Endothelial cell of hepatic sinusoid (primary cell): ENCODE measurements around the gene GABRG3.

Source experiments
- in situ Hi-C: cut with HindIII; loops from 2 replicates; pipeline ENCODE4 v1.10.0; 2017; ENCODE audit warnings: low sequenced_read_pairs

Gene GABRG3

DNA sequence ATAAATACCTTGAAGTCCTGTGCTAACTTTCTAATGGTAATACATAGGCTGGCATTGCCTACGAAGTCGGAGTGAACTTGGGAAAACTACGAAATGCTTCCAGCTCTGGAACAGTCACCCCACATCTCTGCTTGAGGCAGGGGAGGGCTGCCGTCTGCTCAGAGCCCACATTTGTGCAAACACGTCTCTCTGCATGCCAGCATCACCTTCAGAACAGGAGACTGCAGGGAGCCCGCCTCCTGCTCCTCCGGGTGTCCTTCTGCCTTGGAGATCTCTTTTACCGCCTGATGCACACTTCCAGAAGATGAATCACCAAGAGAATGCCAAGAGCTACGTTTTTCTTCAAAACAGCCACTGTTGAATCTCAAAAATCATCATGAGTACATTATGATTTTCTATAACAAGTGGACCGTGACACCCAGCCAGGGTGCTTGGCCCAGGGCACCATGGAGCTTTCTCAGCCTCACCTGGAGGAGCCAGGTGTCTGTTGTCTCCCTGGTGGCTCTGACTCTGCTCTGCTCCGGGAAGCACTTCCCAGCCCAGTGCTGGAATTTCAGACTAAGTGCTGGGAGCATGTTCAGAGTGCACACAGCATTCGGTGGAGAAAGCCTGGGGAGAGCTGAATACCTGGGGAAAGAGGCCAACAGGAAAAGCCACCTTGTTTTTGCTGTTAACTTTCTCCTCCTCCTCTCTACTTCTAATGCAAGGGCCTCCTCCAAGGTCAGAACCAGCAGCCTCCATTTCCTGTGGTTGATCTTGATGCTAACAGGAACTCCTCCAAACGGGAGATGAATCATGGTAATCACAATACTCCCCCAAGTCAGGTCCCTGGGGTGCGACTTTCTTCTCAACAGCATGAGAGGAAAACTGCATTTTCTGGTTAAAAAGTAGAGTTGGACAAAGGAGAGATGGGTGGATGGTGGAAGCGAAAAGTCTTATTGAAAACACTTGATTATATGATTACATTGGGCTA lies 467.7 kb downstream of the GABRG3 start:
- in situ Hi-C loops: no loop called here

GRCh38 chr15:27441120-27441519 lies 470.1 kb downstream of the GABRG3 start:
- in situ Hi-C loops: no loop called here

DNA sequence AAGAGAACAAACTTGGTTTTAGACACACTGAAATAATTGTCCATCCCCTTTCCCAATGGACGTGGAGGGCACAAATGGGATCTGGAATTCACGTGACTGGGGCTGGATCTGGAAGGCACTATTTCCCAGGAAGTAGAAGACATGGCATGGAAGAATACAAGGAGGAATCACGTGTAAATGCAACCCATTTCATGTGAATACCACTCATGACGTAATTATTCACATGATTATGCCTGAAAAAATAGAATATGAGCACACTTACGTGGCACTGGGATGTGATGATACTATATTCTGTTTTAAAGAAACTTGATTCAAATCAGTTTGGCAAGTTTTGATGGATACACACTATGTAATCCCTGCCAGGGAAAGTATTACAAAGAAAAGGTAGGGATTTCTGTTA lies 477.3 kb downstream of the GABRG3 start:
- in situ Hi-C loops: no loop called here

- in situ Hi-C loops: no loop called here
Measured at GRCh38 chr15:27448986-27449385, 478.0 kb downstream of the GABRG3 start.

DNA sequence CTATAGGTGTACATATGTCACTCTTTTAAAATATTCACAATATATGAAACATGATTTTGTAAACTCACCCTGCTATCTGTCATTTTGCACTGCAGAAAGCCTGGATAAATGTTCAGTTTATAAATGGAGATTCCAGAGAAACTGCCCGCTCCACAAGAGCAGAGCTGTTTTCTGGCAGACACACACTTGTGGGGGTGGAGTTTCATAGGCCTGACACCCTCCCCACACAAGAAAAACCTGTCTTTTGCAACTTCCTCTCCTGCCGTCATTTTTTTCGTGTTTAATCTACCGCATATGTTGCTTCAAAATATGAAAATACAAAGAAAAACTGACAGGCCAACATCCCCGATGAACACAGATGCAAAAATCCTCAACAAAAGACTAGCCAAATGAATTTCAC lies 479.0 kb downstream of the GABRG3 start:
- in situ Hi-C loops: no loop called here

DNA sequence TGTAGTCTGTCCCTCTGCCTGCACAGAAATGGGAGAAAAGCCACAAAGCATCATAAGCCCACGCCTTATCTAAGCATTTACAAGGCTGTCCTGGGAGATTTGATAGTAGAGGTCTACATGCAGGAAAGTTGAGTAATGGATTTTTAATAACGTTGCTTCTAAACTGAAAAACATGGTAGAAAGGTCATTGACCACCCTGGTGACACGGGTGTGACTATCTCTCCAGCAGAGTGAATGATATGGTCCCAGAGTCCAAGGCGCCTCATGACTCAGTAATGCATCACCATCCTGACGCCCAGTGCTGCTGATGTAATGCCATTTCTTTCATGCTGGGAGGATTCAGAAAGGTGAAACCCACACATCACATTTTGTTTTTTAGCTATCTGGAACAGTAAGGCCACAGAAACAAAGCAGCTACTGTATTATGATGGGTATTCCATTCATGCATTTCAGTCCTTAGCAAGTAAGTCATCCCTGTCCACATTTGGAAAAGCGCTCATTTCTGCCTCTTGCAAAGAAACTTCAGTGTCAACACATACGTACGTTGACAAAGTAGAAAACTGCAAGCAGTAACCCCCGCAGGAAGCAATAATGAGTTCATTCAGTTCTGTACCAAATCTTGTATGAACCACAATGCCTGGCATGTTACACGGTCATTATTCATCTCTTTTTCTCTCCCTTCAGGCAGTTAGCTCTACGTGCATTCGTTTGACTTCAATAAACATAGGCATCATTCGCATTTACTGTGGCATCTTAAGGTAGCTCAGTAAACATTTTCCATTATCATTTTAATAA lies 483.5 kb downstream of the GABRG3 start:
- in situ Hi-C loops: no loop called here

DNA sequence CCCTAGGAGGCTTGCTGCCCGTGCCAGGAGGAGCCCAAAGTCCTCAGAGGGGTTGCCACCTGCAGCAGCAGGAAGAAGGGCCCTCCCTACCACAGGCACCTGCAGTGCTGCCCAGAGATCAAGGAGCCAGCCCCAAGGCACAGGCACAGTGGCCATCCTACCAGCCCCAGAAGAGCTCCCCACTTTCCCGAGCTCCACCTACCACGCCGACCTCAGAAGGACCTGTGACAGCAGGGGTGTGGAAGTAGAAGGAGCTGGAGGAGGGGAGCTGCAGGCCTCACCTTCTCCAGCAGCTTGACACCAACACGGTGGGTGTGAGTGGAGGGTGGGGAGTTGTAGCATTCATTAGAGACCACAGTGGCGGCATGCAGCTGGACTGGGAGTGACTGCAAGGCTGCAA lies 485.8 kb downstream of the GABRG3 start:
- in situ Hi-C loops: no loop called here

DNA sequence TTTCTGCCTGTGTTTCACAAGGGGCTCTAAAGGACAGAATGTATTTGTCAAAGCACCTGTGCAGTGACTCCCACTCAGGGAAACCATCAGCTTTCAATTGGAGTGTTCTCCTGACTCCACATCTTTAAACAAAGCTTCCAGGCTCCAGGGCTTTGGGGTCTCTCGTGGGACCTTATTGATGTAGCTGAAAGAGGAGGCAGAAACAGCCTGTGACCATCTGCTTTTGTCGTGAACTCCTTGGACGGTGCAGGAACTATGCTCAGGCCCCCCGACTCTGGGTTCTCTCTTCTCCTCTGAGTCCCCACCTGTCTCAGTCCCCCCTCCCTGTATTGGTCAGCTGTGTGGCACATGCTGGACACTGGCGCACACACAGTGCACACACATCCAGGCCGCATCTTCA lies 486.8 kb downstream of the GABRG3 start:
- in situ Hi-C loops: no loop called here

DNA sequence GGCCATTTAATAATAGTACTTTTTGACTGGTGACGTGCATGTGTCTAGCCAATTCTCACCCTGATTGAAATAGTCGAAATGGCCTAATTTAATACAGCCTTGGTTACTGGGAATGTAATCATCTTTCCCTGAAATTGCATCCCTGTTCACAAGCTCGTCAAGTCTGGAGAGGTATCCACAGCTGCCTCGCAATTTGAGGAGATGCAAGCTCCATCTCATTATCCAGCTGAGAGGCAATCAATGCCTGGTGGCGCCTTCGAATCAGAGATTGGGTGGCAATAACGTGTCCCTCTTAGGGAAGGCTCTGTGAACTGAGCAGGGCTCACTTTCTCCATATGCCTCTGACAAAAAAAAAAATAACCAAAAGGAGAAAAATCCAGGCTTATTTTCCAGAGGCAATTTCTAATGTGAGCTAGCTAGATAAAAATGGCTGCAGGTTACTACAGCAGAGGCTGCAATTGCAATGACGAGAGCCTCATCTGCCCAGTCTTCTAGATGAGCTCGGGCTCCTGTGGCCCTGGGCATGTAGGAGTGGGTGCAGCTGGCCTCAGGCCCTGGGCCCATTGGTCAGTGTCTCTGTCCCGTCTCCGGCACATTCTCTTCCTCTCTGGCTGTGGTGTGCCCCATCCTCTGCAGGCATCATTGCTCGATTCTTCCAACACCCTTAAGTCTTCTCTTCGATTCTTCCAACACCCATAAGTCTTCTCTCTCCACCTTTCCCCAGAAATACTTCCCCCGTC lies 487.5 kb downstream of the GABRG3 start:
- in situ Hi-C loops: no loop called here

- in situ Hi-C loops: loop anchor here (5.0 kb wide), 2 partner anchors 73 to 92 kb away; no protein-coding TSS in a partner anchor
Measured at GRCh38 chr15:27459836-27460235, 488.9 kb downstream of the GABRG3 start.

GRCh38 chr15:27461181-27461580 lies 490.2 kb downstream of the GABRG3 start:
- in situ Hi-C loops: loop anchor here (5.0 kb wide), 2 partner anchors 74 to 91 kb away; no protein-coding TSS in a partner anchor

- in situ Hi-C loops: loop anchor here (5.0 kb wide), 2 partner anchors 76 to 89 kb away; no protein-coding TSS in a partner anchor
Measured at GRCh38 chr15:27463525-27464088, 492.6 kb downstream of the GABRG3 start.

- in situ Hi-C loops: loop anchor here (5.0 kb wide), 2 partner anchors 78 to 87 kb away; no protein-coding TSS in a partner anchor
Measured at GRCh38 chr15:27464941-27465612, 494.1 kb downstream of the GABRG3 start.

- in situ Hi-C loops: no loop called here
Measured at GRCh38 chr15:27466758-27467157, 495.8 kb downstream of the GABRG3 start.

GRCh38 chr15:27468151-27468591 lies 497.2 kb downstream of the GABRG3 start:
- in situ Hi-C loops: no loop called here

DNA sequence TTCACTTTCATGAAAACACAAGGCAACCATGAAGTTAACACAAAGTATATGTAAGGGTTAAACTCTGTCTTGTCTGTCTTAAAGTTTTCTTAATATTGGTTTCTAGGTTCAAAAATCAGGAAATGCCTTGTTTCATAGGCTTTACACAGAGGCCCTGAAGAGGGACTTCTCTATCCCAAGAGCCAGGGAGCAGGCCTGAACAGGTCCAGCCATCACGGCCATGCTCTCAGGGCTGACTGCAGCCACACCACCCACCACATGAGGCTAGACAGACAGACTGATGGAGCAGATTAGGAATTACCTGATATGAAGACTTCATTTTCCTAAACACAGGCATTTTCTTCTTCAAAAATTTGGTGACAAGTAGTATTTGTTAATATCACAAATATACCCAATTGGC lies 502.9 kb downstream of the GABRG3 start:
- in situ Hi-C loops: no loop called here

- in situ Hi-C loops: no loop called here
Measured at GRCh38 chr15:27475395-27475794, 504.4 kb downstream of the GABRG3 start.

- in situ Hi-C loops: no loop called here
Measured at GRCh38 chr15:27479296-27480140, 508.5 kb downstream of the GABRG3 start.

DNA sequence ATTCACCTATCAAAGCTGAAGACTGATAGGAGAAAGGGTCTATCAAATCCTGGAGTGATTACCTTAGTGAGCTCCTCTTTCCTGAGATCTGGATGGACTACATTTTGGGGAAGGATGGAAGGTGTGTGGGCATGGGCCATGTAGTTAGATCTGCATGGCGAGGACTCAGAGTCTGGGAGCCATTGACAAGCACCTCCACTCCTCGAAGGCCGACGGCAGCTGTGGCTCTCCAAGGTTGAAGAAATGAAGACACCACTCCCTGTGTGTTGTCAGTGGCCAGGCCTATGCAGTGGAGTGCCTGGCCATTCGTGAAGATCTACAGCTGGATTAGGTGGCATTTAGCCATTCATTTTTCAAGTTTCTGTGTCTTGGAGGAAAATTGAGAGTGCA lies 509.2 kb downstream of the GABRG3 start:
- in situ Hi-C loops: no loop called here
